HG03045 (cell line): ENCODE results near the gene AP1M1.

ENCODE experiments used
- ATAC-seq: cut with Tn5 transposase; IDR thresholded peaks from one replicate; pipeline ENCODE4 v1.9.1; 2021; ENCODE audit warnings: mild to moderate bottlenecking, moderate library complexity; ENCODE audit not compliant: unreplicated experiment

AP1M1 gene

GRCh38 chr19:16228637-16229321, 31.1 kb downstream of the AP1M1 start:
- ATAC-seq, result no peak

- ATAC-seq, result no peak
Observed at GRCh38 chr19:16229322-16229641, 31.6 kb downstream of the AP1M1 start.

- ATAC-seq, result no peak
Observed at GRCh38 chr19:16232127-16232526, 34.4 kb downstream of the AP1M1 start.

GRCh38 chr19:16232568-16232967, 34.9 kb downstream of the AP1M1 start:
- no peak for ATAC-seq

GRCh38 chr19:16233081-16233776, 35.5 kb downstream of the AP1M1 start:
- ATAC-seq, result no peak

DNA sequence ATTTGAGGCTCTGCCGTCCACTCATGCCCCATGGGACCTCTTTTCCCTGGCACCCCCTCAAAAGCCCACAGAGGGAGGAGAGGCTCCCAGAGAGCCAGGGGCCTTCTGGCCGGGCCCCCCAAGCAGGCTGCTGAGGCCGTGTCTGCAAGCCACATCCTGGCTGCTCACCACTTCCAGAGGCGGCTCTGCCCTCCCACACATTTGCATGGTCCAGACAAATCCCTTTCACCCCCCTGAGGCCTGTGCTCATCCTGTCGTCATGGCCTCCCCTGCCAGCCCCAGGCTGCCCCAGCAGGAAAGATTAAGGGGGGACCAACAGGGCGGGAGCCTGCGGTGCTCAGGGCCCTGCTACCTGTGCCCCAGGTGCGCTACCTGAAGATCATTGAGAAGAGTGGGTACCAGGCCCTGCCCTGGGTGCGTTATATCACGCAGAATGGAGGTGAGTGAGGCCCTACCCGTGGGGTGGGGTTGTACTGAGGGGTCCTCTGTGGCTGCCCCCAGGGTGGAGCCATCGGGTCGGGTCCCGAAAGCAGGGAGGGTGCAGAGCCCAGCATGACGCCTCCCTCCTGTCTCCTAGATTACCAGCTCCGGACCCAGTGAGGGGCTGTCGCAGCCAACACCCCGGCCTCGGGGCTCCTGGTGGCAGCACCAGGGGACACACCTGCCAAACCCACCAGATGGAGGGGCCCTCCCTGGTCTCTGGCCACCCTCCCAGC, 36.3 kb downstream of the AP1M1 start:
- ATAC-seq, result no peak

DNA sequence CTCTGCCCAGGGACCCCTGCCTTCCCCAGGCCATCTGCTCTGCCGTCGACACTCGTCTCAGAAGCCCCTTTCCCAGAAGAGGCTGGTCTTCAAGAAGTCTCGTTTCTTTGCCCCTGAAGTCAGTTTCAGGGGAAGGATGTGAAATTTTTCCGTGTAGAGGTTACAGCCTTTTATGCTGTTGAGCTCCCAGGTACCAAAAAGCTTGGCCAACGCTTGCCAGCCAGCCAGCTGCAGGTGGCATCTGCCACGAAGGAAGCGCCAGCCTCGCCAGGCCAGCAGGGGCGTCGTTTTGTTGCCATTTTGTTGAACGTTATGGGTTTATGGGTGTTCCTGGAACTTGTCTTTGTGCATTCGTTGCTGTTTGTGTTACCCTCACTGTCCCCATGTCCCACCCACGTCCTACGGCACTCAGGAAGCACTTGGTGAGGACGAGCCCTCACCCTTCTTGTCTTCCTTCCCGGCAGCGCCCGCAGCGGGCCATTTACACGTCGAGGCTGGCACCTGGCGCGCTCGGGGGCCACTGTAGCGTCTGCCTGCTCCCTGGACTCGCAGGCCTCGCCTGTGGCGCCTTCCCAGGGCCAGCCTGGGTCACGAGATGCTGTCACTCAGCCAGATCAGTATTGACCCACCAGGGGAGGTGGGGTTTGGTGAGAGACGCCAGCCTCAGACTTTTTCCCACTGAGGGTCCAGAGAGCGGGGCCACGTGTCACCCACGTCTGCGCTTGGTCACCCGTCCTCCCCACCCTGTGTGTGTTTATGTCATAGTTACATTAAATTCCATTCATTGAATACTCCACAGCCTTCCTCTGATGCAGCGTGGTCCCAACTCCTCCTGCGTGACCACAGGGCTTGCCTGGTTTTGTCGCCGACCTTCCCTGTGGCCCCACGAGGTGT, 37.1 kb downstream of the AP1M1 start:
- ATAC-seq, result no peak

DNA sequence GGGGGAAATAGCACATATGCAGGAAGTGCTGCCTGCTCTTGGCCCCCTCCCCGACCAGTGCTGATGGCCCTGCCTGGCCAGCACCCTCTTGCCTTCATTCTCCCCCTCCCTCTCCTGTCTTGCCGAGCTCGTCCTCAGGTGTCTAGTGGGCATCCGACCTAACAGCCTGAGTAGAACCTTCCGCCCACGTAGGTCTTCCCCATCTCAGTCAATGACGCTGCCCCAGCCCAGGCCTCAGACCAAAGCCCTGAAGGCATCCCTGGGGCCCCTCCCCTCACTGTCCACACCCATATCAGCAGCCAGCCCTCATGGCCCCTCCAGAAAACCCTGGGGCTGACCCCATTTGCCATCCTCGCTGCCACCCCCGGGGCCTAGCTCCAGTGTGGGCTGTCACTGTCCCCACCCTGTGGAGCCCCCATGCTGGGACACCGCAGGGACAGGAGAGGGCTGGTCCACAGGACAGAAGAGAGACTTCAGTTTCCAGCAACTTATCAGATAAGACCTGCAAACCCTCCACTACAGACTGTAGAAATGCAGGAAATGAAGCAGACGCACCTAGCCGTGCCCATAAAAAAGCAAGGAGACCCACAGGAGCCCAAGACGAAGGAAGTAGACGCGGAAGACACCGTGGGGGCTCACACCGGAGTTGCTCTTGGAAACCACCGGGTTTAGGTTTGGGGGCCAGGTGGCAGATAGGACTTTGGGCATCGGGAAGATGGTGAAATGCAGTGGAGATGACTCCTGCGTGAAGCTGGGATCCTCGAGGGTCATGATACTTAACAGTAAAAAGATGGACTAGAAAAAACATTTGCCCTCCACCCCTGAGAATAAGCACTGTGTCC, 38.3 kb downstream of the AP1M1 start:
- no peak for ATAC-seq

- ATAC-seq, result no peak
Observed at GRCh38 chr19:16244091-16244490, 46.4 kb downstream of the AP1M1 start.

DNA sequence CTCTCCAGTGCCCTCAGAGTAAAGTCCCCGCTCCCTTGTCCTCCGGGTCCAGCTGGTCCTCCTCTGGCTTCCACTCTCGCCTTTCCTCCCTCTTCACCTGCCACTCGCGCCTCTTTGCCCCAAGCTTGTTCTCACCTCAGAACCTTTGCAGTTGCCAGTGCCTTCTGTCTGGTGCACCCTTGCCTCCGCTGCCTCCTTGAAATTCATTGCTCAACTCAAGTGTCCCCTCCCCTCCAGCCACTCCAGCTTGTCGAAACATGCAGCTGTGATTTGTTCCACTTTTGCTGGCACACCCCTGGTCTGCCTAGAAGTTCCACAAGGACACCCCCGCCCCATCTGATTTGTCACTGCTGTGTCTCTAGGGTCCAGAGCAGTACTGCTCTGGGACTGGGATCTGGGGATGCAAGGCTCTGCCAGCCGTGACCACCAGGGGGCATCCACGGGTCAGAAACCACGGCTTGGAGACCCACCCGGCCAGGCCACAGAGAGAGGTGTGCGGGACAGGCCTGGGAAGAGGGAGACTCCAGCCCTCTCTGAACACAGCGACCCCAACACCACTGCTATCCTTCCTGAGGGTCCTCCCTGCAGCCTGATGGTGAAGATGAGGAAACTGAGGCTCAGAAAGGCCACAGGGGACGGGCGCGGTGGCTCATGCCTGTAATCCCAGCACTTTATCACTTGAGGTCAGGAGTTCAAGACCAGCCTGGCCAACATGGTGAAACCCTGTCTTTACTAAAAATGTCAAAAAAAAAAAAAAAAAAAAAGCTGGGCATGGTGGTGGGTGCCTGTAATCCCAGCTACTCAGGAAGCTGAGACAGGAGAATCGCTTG, 49.9 kb downstream of the AP1M1 start:
- no peak for ATAC-seq

DNA sequence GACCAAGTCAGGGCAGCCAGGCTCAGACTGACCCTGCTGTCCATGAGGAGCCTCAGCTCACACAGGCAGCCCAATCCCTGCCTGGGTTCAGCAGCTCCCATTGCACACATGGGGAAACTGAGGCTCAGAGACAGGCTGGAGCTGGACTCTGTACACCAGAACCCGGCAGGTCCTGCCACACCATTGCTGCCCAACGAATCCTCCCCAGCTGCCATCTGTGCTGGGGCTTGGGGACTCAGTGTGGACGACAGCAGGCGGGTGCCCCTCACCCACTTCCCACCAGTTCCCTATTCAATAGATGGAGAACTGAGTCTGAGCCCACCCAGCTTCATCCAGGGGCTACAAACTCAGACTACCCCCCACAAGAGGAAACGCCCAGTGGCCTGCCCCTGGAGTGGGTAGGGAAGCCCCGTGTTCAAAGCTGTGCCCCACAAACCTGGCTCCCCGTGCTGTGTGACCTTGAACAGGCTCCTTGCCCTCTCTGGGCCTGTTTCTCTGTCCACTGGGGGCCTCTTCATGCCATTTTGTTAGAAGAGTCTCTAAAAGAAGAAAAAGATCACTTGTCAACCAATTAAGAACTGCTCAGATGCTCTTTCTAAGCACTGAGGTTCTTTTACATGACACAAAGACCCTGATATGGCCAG, 50.8 kb downstream of the AP1M1 start:
- ATAC-seq, result no peak

DNA sequence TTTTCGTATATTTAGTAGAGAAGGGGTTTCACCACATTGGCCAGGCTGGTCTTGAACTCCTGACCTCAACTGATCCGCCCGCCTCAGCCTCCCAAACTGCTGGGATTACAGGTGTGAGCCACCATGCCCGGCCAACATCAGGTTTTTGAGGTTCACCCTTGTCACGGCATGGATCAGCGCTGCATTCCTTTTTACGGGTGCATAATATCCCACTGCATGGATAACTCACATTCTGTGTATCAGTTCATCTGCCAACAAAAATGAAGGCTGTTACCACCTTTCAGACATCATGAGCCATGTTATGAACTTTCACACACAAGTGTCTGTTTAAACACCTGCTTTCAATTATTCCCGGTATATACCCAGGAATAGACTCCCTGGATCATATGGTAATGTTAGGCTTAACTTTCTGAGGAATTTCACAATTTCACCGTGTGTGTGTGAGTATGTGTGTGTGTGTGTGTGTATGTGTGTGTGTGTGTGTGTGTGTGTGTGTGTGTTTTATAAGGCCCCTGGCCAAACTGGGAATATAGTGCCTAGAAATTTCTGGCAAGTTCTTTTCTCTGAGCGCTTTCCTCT, 52.2 kb downstream of the AP1M1 start:
- ATAC-seq, result no peak

DNA sequence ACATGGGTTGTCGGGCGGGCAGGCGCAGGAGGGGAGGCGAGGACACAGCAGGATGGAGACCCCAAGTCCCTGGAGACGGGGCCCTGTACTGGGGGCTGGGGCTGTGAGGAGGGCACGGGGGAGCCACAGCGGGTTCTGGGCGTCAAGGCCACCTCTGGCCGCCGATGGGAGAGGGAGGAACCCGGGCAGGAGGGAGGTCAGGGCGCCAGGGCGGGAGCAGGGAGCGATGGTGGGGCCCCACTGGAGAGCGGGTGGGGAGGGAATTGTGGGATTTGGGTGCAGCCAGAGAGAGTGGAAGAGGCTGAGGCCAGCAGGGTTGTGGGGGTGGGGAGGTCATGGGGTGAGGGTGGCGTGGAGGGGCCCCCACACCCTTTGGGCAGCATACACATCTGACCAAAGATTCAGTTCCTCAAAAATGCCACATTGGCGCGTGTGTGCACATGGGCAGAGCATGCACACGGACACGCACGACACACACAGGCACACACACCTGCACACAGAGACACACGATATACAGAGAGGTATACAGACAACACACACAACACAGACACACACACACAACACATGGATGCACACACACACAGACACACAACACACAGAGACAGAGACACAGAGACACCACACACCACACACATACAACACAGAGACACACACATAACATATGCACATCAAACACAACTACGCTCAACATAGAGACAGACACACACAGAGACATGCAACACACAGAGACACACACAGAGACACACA, 54.9 kb downstream of the AP1M1 start:
- no peak for ATAC-seq

GRCh38 chr19:16254851-16255408, 57.2 kb downstream of the AP1M1 start:
- ATAC-seq, result no peak

DNA sequence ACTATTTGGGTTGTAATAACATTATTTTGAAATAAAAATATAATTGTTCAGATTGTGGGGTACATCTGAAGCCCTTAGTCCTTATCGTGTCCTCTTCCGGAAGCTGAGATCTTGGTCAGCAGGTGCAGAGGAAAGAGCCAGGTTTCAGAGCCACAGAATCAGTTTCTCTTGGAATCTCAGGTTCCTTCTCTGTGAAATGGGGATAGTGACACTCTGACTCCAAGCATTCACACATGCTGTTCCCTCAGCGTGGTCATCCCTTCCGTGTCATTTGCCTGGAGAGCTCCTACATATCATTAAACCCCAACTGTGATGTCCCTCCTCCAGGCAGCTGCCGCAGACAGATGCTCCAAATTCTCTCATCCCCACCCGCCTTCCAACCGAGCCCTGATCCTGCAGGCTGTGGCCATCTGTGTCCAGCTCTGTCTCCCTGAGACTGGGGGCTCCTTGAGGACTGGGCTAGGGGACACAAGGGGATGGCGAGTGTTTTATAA, 59.8 kb downstream of the AP1M1 start:
- no peak for ATAC-seq

DNA sequence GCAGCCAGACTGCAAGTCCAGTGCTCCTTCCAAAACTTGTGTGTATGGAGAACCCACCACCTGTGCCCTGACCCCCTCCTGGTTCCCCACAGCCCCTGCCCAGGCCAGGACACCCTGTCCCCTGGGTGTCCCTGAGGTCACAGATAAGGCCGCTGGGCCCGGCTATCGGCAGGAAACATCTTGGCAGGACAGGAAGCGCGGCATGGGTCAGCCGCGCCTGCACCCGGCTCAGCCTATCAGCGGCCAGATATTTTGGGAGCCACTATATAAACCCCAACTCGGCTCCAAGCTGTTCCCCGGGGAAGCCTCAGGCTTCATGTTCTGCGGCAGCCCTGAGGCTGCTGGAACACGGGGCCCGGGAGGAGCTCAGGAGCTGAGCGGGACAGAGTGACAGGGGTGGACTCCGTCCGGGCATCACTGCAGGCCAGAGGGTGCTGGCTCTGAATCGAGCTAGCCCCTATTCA, 60.8 kb downstream of the AP1M1 start:
- no peak for ATAC-seq
